GM18520 (cell line): ENCODE results near the gene FXYD1.

ENCODE experiments used
- ATAC-seq: cut with Tn5 transposase; IDR thresholded peaks from one replicate; pipeline ENCODE4 v1.9.1; 2021; ENCODE audit not compliant: unreplicated experiment

FXYD1 gene

DNA sequence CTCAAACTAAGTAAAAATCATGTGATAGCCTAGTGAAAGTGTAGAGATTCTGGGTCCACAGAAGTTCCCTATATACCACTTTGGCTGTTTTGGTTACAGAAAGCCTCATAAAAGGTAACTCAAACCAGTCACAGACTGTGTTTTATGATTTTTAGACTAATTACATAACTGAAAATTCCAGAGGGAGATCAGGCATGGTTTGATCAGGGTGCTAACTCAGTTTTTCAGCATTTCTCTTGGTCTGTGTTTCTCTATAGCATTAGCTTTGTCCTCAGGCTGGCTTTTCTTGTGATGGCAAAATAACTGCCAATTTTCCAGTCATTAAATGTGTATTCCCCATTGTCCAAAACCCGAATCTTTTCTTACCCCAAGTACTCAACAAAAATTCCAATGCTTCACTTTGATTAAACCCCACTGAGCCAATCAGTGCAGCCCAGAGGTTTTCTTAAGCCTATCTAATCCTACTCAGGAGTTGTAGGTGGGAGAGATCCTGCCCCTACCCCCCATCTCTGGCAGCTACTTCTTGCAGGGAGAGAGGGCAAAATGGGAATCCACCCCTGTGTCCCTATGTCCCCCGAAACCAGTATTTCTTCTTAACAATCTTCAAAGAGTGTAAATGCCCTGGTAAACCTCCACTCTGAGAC is 31.6 kb upstream of the FXYD1 start:
- ATAC-seq: no peak

DNA sequence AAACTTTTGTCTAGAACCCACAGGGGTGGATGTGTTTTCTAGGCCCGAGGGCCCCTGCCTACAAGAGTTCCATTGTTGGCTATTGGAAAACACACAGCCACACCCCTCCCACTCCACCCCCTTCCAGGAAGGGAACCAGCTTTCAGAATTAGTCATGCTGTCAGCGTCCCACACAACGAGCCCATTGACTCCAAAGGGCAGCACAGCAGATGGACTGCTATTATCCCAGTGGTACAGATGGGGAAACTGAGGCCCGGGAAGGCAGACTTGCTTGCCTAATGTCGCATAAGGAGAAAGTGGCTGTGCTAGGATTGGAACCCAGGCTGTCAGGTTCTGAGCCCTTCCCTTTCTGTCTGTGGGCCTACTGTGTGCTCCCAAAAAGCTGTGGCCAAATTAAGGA is 31.1 kb upstream of the FXYD1 start:
- ATAC-seq: no peak

DNA sequence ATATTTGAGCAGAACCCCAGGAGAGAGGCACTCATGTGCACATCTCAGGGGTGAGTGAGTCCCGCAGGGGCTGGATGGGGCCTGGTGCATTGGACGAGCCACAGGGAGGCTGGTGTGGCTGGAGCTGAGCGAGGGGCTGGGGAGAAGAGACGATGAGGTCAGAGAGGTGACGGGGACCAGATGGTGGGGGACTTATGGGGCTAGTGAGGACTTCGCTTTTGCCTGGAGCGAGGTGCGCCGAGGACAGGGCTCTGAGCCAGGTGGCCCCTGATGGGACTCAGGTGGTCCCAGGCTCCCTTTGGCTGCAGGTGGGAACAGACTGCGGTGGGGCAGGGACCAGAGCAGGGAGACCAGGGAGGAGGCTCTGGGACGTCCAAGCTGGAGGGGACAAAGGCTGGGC is 29.9 kb upstream of the FXYD1 start:
- ATAC-seq: no peak

DNA sequence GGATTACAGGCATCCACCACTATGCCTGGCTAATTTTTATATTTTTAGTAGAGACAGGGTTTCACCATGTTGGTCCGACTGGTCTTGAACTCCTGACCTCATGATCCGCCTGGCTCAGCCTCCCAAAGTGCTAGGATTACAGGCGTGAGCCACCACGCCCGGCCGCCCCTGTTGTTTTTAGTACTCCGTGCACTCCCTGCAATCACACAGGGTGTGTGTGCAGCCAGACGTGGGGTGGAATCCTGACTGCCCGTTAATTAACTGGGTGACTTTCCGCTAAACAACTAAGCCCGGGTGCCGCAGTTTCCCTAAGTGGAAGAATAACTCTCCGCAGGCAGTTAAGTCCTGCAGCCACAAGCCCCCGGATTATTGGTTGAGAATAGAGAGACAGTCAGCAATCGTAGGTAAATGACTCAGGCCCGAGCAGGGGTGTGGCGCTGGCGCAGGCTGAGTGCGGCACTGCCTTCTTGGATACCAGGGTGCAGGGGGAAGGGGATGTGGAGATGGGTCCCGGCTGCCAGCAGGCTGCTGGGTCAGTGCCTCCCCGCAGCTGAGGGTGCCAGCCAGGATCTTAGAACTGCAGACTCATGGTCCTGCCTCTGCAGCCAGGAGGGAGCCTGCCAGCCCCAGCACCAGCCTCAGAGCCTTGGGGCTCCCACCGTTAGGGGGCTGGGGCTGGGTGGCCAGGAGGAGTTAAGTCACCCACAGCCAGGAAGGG is 29.1 kb upstream of the FXYD1 start:
- ATAC-seq: no peak

DNA sequence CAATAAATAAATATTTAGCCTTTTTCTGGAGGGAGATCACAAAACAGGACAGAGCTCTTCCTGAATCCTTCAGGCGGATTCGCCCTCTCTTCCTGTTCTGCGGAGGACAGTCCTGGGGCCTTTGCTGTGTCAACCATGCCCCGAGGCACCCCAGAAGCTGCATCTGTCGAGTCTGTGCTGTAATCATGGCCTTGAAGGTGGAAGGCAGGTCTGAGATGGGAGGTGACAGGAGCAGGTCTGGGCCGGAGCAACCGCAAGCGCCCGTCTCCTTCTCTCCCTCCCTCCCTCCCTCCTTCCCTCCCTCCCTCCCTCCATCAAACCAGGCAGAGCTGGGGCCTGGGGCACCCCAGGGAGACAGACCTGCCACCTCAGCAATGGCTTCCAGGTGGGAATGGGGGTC is 27.6 kb upstream of the FXYD1 start:
- ATAC-seq: no peak

DNA sequence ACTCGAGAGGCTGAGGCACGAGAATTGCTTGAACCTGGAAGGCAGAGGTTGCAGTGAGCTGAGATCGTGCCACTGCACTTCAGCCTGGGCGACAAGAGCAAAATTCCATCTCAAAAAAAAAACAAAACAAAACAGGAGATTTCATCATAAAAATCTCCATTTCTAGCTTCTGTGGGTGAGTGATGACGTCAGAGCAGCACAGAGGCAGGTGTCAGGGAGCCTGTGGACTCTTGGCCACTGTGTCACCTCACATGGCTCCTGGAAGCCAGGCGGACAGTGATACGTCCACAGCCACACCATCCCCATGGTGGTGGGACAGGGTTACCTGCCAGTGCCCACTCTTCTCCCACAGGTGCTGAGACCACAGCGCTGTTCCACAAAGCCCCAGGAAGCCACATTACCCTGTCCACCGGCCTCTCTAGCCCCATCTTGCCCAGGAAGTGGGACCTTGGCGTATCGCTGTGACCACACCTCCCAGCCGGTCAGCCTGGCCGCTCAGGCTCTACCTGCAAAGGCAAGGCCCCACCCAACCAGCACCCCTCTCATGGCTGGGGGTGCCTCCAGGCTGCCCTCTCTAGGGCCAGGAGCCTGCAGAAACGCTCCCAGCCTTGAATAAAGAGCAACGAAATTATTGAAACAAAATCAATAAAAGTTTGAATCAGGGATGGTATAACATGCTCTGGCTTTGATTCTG is 25.5 kb upstream of the FXYD1 start:
- ATAC-seq: no peak

DNA sequence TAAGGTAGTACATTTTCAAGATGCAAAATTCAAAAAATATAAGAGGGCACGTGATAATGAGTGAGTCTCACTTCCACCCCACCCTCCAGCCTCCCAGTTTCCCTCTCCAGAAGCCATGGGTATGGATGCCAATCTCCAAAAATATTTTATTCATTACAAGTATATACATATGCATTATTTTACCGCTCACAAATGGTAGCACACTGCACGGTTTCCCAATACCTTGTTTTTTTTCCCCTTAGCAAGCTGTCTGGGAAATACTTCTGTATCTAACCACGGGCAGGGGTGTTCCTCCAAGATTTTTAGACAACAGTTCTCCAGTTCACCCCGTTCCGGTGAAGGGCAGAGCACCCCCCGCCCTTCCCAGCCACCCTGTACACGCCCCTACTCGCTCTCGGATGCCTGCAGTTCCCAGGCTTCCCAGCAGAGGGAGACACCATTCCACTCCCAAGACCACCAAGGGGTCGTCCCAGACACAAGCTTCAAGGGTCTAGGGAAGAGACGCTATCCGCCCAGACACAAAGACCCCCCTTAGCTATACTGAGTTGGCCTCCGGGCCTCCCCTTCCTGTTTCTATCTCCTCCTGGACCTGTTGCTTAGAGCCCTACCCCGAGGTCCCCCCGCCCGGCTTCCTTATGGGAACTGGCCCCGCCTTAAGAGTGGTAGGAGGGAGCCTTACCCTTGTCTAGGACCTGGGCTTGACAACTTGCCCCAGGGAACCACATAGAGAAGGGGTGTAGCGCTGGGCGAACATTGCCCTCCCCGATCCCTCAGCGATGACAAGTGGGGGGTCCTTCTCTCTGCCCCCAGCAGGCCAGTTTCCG is 24.1 kb upstream of the FXYD1 start:
- ATAC-seq: no peak

GRCh38 chr19:35115177-35115951 is 23.3 kb upstream of the FXYD1 start, which contains the start of gene FXYD3:
FXYD3 (plus strand) TSS chr19:35115823; CDS start chr19:35119377, 3,554 bp downstream.
- no peak for ATAC-seq

DNA sequence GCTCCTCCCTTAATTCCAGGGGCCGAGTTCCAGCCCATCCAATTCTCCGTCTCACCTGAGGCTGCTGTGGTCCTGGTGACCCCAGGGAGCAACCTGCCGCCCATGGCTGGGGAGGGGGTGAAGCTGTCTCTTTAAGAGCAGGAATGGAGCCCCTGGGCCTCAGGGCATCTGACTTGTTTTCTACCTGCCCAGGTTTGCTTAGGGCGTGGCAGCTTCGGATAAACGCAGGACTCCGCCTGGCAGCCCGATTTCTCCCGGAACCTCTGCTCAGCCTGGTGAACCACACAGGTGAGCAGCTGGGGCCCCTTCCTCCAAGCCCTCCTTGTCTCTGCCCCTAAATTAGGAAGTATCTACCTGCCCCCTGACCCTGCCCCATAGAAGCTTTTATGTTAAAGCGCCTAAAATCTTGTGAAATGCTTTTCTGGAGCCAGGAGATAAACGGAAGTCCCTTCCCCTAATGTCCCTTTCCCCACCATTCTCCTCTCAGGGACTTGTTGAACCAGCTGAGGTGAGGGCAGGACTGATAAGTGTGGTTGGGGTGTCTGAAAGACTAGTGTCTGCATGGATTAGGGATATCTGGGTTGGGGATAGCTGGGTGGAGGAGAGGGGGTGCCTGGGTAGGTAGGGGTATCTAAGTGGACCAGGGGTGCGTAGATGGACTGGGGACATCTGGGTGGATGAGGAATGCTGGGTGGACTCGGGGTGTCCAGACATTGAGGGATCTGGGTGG is 22.4 kb upstream of the FXYD1 start:
- no peak for ATAC-seq

GRCh38 chr19:35117116-35117515 is 21.5 kb upstream of the FXYD1 start:
- ATAC-seq: no peak

DNA sequence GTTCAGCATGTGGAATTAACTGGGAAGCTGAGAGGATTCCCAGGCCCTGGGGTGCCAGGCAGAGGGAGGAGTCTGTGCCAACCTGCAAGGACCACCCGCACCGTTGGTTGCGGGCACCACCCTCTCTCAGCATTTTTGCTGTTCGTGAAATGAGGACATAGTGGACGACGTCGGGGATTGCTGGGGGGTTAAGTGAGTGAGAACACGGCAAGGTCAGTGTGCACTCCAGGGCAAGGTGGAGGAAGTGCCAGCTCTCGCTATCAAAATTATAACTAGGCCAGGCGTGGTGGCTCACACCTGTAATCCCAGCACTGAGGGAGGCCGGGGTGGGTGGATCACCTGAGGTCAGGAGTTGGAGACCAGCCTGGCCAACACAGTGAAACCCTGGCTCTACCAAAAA is 20.8 kb upstream of the FXYD1 start:
- ATAC-seq: no peak

DNA sequence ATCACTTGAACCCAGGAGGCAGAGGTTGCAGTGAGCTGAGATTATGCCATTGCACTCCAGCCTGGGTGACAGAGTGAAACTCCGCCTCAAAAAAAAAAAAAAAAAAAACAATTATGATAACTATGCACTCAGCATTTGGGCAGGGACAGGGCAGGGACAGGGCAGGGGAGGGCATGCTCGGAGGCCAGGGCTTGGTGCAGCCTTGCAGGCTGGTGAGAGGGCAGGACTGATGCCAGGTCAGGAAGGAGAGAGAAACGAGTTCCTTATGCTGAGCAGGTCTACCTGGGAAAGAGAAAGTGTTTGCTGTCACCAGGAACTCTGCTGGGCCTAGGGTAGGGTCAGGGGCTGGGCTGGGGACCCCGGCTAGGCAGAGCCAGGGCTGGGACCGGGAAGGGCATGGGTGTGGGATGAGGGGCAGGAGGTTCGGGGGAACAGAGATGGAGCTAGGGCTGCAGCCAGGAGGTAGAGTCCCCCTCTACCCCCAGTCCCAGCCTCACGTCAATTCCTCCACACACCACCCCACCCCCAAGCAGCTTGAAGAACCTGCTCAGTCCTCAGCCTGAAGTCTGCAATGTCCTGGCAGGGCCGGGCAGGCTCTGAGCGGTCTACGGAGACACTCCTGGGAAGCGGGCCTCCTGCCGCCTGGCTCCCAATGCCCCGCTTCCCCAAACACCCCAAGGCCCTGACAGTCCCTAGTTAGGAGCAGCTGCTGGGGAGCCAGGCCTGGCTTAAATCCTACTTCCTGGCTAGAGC is 20.2 kb upstream of the FXYD1 start:
- ATAC-seq: no peak

- ATAC-seq: no peak
Observed at GRCh38 chr19:35119091-35119490, 19.5 kb upstream of the FXYD1 start.

DNA sequence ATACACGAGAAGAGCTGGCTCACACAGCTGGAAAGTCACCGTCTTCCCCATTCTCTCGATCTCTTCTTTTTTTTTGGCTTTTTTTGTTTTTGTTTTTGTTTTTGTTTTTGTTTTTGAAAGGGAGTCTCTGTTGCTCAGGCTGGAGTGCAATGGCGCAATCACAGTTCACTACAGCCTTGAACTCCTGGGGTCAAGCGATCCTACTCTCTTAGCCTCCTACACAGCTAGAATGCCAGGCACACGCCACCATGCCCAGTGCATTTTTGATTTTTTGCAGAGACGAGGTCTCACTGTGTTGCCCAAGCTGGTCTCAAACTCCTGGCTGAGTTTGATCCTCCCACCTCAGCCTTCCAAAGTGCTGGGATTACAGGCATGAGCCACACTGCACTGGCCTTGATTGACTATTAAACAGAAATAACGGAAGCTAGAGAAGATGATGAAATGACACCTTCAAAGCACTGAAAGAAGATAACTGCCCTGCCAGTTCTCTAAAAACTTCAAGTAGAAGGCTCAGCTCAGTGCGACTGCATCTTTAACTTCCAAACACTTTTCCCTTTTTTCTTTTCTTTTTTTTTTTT is 19.0 kb upstream of the FXYD1 start:
- no peak for ATAC-seq

DNA sequence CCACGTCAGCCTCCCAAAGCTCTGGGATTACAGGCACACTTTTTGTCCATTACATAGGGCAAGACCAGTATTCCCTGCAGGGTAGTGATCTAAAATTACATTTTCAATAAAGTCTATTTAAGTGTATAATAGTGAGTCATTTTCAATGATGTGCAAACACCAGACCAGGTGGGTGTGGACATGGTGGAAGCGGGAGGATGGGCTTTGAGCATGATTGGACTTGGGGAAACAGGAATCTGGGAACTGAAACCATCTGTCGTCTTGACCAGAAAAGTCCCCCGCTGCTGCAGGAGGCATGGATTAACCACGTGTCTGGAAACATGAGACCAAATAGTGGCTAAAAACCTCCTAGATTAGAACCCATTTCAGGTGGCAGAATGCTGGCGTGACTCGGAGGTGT is 18.1 kb upstream of the FXYD1 start:
- no peak for ATAC-seq

- no peak for ATAC-seq
Observed at GRCh38 chr19:35120898-35121297, 17.7 kb upstream of the FXYD1 start.

DNA sequence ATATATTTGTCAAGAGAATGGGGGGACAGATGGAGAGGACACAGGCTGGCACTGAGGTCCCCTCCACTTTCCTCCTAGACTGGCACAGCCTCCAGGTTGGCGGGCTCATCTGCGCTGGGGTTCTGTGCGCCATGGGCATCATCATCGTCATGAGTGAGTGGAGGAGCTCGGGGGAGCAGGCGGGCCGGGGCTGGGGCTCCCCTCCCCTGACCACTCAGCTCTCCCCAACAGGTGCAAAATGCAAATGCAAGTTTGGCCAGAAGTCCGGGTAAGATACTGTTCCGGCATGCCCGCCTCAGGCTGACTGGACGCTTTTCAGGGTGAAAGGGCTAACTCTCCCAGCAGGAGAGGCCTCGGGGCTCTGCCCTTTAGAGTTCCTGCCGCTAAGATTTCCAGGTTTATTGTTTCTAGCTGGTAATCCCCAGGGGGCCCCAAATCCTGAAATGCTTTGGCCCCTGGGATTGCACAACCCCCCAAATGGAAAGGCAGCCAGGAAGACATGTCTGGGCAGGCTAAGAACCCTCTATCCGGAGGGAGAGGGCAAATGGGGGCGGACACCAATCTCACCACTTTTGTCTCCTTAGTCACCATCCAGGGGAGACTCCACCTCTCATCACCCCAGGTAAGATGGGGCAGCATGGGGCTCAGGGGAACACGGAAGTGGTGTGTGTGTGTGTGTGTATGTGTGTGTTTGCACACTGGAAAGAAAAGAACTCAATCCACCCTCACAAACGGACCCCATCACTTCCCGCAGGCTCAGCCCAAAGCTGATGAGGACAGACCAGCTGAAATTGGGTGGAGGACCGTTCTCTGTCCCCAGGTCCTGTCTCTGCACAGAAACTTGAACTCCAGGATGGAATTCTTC is 15.7 kb upstream of the FXYD1 start:
- ATAC-seq: no peak

DNA sequence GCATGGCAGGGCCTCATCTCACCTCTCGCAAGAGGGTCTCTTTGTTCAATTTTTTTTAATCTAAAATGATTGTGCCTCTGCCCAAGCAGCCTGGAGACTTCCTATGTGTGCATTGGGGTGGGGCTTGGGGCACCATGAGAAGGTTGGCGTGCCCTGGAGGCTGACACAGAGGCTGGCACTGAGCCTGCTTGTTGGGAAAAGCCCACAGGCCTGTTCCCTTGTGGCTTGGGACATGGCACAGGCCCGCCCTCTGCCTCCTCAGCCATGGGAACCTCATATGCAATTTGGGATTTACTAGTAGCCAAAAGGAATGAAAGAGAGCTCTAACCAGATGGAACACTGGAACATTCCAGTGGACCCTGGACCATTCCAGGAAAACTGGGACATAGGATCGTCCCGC is 15.1 kb upstream of the FXYD1 start:
- no peak for ATAC-seq
